GM23248 (cell line): Measurements from ENCODE around the gene LAMA1. TPM values are rescaled to one million over a fixed set of nuclear protein-coding genes. Genes with fewer than 3 reads are reported as not detected.

Experiments
- DNase-seq: peaks from one replicate; pipeline ENCODE4 v3.0.0-alpha.2; 2015
- H2AFZ ChIP-seq: fragments of 200-600 bp; sonication (generic); 2 replicates; pipeline ENCODE4 v1.6.1; 2016; ENCODE audit warnings: antibody characterized with exemption
- H3F3A ChIP-seq: fragments of 200-600 bp; sonication (generic); 2 replicates; pipeline ENCODE4 v1.6.1; 2016; ENCODE audit warnings: mild to moderate bottlenecking, antibody characterized with exemption, mixed run types; ENCODE audit not compliant: insufficient read depth
- H3K27ac ChIP-seq: fragments of 200-600 bp; sonication (generic); 2 replicates; pipeline ENCODE4 v1.5.1; 2016; ENCODE audit warnings: mild to moderate bottlenecking
- H3K27me3 ChIP-seq: fragments of 200-600 bp; sonication (generic); replicated peaks from 2 replicates; pipeline ENCODE4 v1.6.1; 2016; ENCODE audit warnings: mild to moderate bottlenecking; ENCODE audit not compliant: insufficient read depth
- H3K36me3 ChIP-seq: fragments of 200-600 bp; sonication (generic); 2 replicates; pipeline ENCODE4 v1.6.1; 2016; ENCODE audit warnings: low read depth, mild to moderate bottlenecking
- H3K4me1 ChIP-seq: fragments of 200-600 bp; sonication (generic); 2 replicates; pipeline ENCODE4 v1.6.1; 2016; ENCODE audit warnings: mild to moderate bottlenecking; ENCODE audit not compliant: insufficient read depth
- H3K4me2 ChIP-seq: fragments of 200-600 bp; sonication (generic); one replicate; pipeline ENCODE4 v1.6.1; 2016; ENCODE audit warnings: mild to moderate bottlenecking; ENCODE audit not compliant: unreplicated experiment
- H3K4me3 ChIP-seq: fragments of 200-600 bp; sonication (generic); 2 replicates; pipeline ENCODE4 v1.5.1; 2016; ENCODE audit warnings: mild to moderate bottlenecking
- H3K79me2 ChIP-seq: fragments of 200-600 bp; sonication (generic); 2 replicates; pipeline ENCODE4 v1.6.1; 2016; ENCODE audit warnings: mild to moderate bottlenecking; ENCODE audit not compliant: insufficient read depth
- H3K9ac ChIP-seq: fragments of 200-600 bp; sonication (generic); 2 replicates; pipeline ENCODE4 v1.6.1; 2016; ENCODE audit warnings: mild to moderate bottlenecking
- H3K9me2 ChIP-seq: fragments of 200-600 bp; sonication (generic); 2 replicates; pipeline ENCODE4 v1.6.1; 2016; ENCODE audit warnings: mixed run types, mild to moderate bottlenecking, moderate library complexity; ENCODE audit not compliant: insufficient read depth
- H3K9me3 ChIP-seq: fragments of 200-600 bp; sonication (generic); one replicate; pipeline ENCODE4 v1.6.1; 2017; ENCODE audit warnings: low read depth
- H4K20me1 ChIP-seq: fragments of 200-600 bp; sonication (generic); 2 replicates; pipeline ENCODE4 v1.6.0; 2016; ENCODE audit not compliant: insufficient read depth
- EZH2 ChIP-seq: fragments of 200-600 bp; sonication (generic); IDR thresholded peaks from 2 replicates; pipeline ENCODE4 v1.6.1; 2018; ENCODE audit warnings: antibody characterized with exemption, mild to moderate bottlenecking; ENCODE audit not compliant: insufficient read depth, poor library complexity, severe bottlenecking
- EZH2phosphoT487 ChIP-seq: fragments of 200-600 bp; sonication (generic); IDR thresholded peaks from 2 replicates; pipeline ENCODE4 v1.6.1; 2018; ENCODE audit warnings: antibody characterized with exemption, moderate library complexity, mild to moderate bottlenecking, low read depth; ENCODE audit not compliant: insufficient read depth
- WGBS, 2 experiments: methylation state at CpG; one replicate each; pipeline ENCODE4 v1.1.6; 2015 to 2017; ENCODE audit warnings: low lambda C conversion rate in 2 of 2, low coverage in 1 of 2; ENCODE audit errors: missing lambda C conversion rate in 2 of 2; 5-methylcytosine and 5-hydroxymethylcytosine counted together
- in situ Hi-C: fragments of 300-500 bp; cut with MboI; formaldehyde crosslinking; loops from 2 replicates; pipeline ENCODE4 v1.15.0; 2020
- polyA plus RNA-seq: library from polyadenylated mRNA; unstranded; fragments of >200 nt; fragmentation: Nextera tagmentation; extraction: Ambion mirVana; gene quantifications from 2 replicates; pipeline ENCODE4 v1.2.1, GENCODE V29; 2016
- total RNA-seq: library from RNA; depleted of rRNA; stranded (reverse); fragments of >200 nt; shearing (Covaris generic); gene quantifications from 2 replicates; pipeline ENCODE4 v1.2.3, GENCODE V29; 2014

LAMA1 gene
- total and polyA plus RNA-seq, 2 experiments from 2014 or later = 3.1 to 5.4 TPM

- no peaks in the 10 kb centered on the region for H3F3A ChIP-seq
- in situ Hi-C loops = no loop called here
- no peaks in the 10 kb centered on the region for H3K27me3 ChIP-seq
- H3K4me2 ChIP-seq = no peak overlapping the region
- no peak overlapping the region for H3K27ac ChIP-seq
- H3K79me2 ChIP-seq = no peaks in the 10 kb centered on the region
- DNase-seq = no peak
- TF ChIP-seq EZH2 (no peak), EZH2phosphoT487 (no peak)
- H3K4me3 ChIP-seq = no peak overlapping the region
- no peak overlapping the region for H2AFZ ChIP-seq
- H3K36me3 ChIP-seq = no peaks in the 10 kb centered on the region
- no peaks in the 10 kb centered on the region for H3K9me3 ChIP-seq
- WGBS, 2 experiments = 95% methylated on average over 7 of the region's 7 CpGs
- H4K20me1 ChIP-seq = no peaks in the 10 kb centered on the region
- no peak overlapping the region for H3K9ac ChIP-seq
- H3K4me1 ChIP-seq = no peaks in the 10 kb centered on the region
- H3K9me2 ChIP-seq = no peaks in the 10 kb centered on the region
Measured at GRCh38 chr18:7023581-7023980, 94.0 kb downstream of the LAMA1 start.

GRCh38 chr18:7023063-7023580 is 94.5 kb downstream of the LAMA1 start:
- H3K4me3 ChIP-seq = no peak overlapping the region
- in situ Hi-C loops = no loop called here
- no peak overlapping the region for H3K4me2 ChIP-seq
- no peaks in the 10 kb centered on the region for H3K27me3 ChIP-seq
- no peaks in the 10 kb centered on the region for H3F3A ChIP-seq
- H3K27ac ChIP-seq = no peak overlapping the region
- H4K20me1 ChIP-seq = no peaks in the 10 kb centered on the region
- H3K79me2 ChIP-seq = no peaks in the 10 kb centered on the region
- no peak for TF ChIP-seq EZH2
- TF ChIP-seq EZH2phosphoT487 = no peak
- no peaks in the 10 kb centered on the region for H3K4me1 ChIP-seq
- WGBS, 2 experiments = 86 to 87% methylated on average over 18 to 19 of the region's 19 CpGs
- no peaks in the 10 kb centered on the region for H3K9me3 ChIP-seq
- no peak for DNase-seq
- no peak overlapping the region for H2AFZ ChIP-seq
- H3K9ac ChIP-seq = no peak overlapping the region
- no peaks in the 10 kb centered on the region for H3K36me3 ChIP-seq
- no peaks in the 10 kb centered on the region for H3K9me2 ChIP-seq

DNA sequence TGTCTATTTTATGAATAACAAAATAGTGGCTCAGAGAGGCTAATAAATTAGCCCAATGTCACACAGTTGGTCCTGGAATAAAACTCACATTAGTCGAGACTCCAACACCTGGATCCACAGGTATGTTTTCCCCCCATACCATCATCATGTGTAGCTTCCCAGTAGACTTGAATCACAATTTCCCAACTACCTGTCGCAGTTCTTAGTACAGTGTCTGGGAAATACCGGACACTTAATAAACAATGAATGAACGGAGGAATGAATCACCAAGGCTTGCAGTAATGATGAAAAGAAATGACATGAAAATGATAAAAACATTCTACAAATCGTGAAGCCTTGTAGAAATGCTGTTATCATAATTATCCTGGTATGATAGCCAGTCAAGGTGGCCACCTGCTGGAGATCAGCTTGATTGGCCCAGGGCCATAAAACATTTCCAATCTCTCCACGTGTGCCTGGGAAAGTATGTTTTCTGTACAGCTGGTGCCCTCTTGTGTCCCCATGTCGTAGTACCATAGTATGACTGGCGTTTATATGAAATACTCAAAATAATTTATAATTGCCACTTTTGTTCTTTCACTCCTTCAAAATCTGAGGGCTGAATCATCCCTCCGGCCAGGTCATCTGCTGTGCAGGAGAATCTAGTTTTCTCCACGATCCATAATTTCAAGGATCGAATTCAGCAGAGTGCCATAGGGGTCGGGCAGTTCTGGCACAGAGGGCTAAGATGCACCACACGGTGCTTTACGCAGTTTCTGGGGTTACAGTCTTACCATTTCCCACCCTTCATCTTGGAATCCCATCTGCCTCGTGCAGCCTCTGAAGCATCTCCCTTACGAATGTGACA is 95.4 kb downstream of the LAMA1 start:
- 76 to 81% methylated on average over 16 of the region's 16 CpGs for WGBS, 2 experiments
- H3K4me1 ChIP-seq = no peaks in the 10 kb centered on the region
- H3K36me3 ChIP-seq = no peaks in the 10 kb centered on the region
- no peak overlapping the region for H2AFZ ChIP-seq
- H3K9me2 ChIP-seq = no peaks in the 10 kb centered on the region
- H3K9ac ChIP-seq = no peak overlapping the region
- no peaks in the 10 kb centered on the region for H3F3A ChIP-seq
- H3K79me2 ChIP-seq = no peaks in the 10 kb centered on the region
- H3K4me2 ChIP-seq = no peak overlapping the region
- H4K20me1 ChIP-seq = no peaks in the 10 kb centered on the region
- H3K27ac ChIP-seq = no peak overlapping the region
- no peak for TF ChIP-seq EZH2
- TF ChIP-seq EZH2phosphoT487 = no peak
- no peaks in the 10 kb centered on the region for H3K9me3 ChIP-seq
- H3K27me3 ChIP-seq = no peaks in the 10 kb centered on the region
- peak; percentile 47 for DNase-seq
- no peak overlapping the region for H3K4me3 ChIP-seq
- in situ Hi-C loops = no loop called here

DNA sequence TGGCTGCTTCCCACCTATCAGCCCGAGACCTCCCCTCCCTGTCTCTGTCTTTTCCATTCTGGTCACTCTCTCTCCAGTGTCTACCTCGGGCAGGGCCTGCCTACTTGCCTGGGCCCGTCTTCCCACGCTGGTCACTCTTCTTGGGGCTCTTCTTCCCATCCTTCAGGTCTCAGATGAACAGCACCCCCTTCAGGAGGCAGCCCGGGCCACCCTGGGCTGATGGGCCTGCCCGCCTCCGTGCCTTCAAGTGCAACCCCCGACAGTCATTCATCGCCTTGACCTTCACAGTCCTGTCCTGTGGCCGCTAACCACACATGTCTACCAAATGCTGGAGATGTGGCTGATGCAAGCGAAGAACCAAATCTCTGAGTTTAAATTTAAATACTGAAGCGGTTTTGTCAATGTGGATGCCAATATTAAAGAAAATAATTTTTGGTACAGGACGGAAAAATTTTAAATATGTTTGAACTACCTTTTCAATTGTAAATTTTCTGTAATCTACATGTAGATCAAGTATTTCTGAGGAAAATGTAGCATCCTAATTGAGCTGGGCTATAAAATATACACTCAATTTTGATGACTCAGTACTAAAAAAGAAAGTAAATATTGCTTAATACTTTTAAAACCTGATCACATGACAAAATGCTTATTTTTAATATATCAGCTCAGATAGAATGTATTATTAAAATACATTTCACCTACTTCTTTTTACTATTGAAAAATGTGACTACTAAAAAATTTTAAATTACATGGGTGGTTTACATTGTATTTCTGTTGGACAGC is 96.4 kb downstream of the LAMA1 start:
- Histone ChIP-seq H3K9ac (no peak overlapping the region), H3K4me1 (no peaks in the 10 kb centered on the region), H3K79me2 (no peaks in the 10 kb centered on the region), H3K4me3 (no peak overlapping the region), H3K27me3 (no peaks in the 10 kb centered on the region), H3K4me2 (no peak overlapping the region), H3K9me3 (no peaks in the 10 kb centered on the region), H3K27ac (no peak overlapping the region), H2AFZ (no peak overlapping the region), H4K20me1 (no peaks in the 10 kb centered on the region), H3K9me2 (no peaks in the 10 kb centered on the region), H3K36me3 (no peaks in the 10 kb centered on the region), H3F3A (no peaks in the 10 kb centered on the region)
- DNase-seq = peak; percentile 19
- TF ChIP-seq EZH2phosphoT487 = no peak
- TF ChIP-seq EZH2 = no peak
- in situ Hi-C loops = no loop called here
- WGBS, 2 experiments = 89 to 93% methylated on average over 13 of the region's 13 CpGs
